CD1c-positive myeloid dendritic cell (primary cell): Measurements from ENCODE around the gene C10orf67.
"Not testable (repeated sequence)": the region's sequence is repeated elsewhere in the genome, so short reads cannot be mapped to it uniquely, and the experiment has no call there.

Experiments used
- DNase-seq: peaks from one replicate; pipeline ENCODE4 v3.0.0-alpha.2; 2016; ENCODE audit errors: extremely low spot score

C10orf67 gene

GRCh38 chr10:23362879-23363792, 18.5 kb upstream of the C10orf67 start:
- DNase-seq = no peak

- DNase-seq = no peak
These were observed 17.7 kb upstream of the C10orf67 start for GRCh38 chr10:23362069-23362830.

DNA sequence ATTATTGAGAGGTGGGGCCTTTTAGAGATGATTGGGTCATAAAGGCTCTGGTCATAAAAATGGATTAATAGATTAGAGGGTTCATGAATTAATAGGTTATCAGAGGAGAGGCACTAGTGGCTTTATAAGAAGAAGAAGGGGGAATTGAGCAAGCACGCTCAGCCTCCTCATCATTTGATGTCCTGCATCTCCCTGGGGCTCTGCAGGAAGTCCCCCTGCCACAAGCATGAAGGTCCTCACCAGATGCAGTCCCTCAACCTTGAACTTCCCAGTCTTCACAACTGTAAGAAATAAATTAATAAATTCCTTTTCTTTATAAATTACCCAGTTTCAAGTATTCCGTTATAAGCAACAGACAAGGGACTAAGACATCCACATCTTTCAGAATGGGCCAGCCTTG, 17.1 kb upstream of the C10orf67 start:
- DNase-seq = no peak

- no peak for DNase-seq
These were observed 15.2 kb upstream of the C10orf67 start for GRCh38 chr10:23359692-23360380.

- no peak for DNase-seq
These were observed 13.8 kb upstream of the C10orf67 start for GRCh38 chr10:23358357-23358756.

DNA sequence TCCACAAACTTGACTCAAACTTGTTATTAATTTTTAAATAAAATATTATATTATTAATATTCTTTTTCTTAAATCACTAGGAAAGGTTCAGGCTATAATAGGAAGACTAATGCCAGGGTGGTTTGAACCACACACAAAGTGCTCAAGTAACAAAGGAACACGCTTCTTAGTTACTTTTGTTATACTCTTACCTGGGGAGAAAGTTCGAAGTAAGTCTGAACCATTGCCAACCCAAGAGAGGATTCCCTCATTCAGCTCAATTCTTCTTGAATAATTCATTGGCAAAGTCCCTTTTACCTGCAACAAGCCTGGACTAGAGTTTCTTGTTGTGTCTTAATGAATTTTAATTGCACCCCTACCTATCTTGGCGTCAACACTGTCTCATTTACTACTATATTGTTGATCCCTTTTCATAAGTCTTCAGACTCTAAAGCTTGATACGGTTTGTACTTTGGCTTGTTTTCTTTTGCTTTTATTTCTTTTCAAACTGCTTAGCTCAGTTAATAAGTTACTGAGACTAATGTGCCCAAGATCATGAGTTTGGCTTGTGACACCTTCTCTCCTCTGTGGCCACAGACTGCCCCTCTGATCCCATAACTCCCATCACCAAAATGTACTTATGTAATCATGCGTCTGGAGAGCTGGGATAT, 10.2 kb upstream of the C10orf67 start:
- no peak for DNase-seq

DNA sequence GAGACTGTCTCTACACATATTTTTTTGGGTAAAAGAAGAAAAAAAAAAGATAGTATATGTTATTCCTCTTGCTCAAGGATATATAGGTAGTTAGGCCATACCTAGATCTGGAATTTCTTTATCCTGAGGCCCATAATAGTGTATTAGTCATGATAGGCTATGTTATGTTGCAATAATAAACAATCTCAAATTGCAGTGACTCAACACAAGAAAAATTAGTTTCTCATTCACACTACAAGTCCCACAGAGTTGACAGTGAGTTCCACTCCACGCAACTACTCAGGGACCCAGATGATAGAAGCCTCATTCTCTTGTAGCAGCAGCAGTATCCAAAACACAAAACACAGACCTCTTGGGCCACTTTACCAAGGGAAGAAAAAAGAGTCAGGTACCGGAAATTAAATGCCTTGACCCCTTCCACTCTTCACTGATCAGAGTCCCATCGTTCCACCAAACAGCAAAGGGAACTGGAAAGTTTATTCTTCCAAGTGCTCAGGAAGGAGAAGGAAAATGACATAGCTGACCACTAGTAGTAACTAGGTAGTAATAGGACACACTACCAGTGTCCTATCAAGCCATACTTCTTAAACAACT, 7.4 kb upstream of the C10orf67 start:
- DNase-seq = no peak

- DNase-seq = not testable (repeated sequence)
These were observed 6.1 kb upstream of the C10orf67 start for GRCh38 chr10:23350706-23351105.

- DNase-seq = no peak
These were observed 1.3 kb upstream of the C10orf67 start for GRCh38 chr10:23345861-23346260.

DNA sequence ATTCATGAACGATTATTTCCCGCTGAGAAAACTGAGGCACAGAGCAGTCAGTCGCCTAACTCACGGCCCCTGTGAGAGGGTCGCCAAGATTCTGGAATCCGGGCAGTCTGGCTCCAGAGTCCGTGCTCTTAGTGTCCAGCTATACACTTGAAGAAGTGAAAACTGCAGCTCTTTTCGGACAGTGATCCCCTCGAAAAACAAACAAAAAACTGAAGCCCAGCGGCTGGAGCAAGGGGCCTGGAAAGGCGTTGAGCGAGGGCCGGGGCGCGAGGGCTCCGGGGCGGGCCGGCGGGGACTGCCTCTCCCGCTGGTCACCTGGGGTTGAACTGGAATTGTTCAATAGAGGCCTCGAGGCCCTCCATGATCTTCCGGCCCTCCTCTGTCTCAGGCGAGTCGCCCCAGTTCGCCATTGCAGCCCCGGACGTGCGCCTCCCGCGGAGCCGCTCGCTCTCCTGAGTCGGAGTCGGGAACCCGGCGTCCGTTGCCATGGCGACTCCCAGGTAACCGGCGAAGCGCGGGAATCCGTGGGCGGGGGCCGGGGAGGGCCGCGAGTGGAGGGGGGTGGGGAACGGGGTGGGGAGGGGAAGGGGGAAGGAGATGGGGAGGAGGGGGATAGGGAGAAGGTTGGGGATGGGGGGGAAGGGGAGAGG, 881 bp downstream of the C10orf67 start:
- DNase-seq = no peak

GRCh38 chr10:23342213-23342884, 2.2 kb downstream of the C10orf67 start:
- no peak for DNase-seq

GRCh38 chr10:23341004-23341403, 3.6 kb downstream of the C10orf67 start:
- DNase-seq = no peak

- DNase-seq = no peak
These were observed 4.2 kb downstream of the C10orf67 start for GRCh38 chr10:23340354-23340753.

- DNase-seq = no peak
These were observed 5.7 kb downstream of the C10orf67 start for GRCh38 chr10:23338886-23339285.

GRCh38 chr10:23338155-23338828, 6.3 kb downstream of the C10orf67 start:
- DNase-seq = no peak

DNA sequence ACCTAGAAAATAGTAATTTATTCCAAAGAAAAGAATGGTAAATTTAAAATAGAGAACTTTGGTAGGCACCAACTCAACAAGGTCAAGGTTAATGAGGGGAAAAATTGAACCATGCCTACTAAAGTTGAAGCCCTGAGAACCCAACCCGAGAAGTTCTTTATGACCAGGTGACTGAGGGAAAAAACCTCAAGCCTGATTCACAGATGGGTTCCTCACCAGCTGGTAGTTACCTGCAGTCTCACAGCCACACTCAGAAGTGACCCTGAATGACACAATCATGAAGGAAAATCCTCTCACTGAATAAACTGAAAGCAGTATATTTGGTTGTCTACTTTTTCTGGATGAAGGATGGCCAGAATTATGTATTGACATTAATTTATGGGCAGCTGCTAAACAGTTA, 7.0 kb downstream of the C10orf67 start:
- no peak for DNase-seq

DNA sequence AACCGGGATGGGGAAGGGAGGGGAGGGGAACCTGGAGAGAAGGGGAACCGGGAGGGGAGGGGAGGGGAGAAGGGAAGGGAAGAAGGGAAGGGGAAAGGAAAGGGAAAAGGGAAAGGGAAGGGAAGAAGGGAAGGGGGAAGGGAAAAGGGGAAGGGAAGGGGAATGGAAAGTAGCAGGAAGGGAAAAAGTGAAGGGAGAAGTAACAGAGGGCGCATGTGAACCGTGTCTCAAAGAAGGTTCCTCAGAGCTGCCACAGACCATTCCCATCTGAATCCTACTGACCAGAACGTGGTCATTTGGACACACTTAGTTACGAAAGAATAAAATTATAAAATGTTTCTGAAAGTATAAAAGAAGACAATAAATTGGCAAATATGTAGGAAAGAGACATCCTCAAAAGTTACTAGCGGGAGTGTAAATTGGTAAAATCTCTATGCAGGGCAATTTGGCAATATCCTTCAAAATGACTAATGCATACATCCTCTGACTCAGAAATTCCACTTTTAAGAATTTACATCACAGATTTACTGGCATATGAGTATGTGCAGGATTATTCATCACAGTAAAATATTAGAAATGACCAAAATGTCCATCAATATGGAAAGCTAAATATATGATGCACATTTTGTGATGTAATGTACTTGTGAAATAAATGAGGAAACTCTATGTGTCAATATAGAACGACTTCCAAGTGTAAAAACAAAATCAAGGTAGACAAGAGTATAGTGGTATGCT, 12.9 kb downstream of the C10orf67 start:
- peak; percentile 67 for DNase-seq

DNA sequence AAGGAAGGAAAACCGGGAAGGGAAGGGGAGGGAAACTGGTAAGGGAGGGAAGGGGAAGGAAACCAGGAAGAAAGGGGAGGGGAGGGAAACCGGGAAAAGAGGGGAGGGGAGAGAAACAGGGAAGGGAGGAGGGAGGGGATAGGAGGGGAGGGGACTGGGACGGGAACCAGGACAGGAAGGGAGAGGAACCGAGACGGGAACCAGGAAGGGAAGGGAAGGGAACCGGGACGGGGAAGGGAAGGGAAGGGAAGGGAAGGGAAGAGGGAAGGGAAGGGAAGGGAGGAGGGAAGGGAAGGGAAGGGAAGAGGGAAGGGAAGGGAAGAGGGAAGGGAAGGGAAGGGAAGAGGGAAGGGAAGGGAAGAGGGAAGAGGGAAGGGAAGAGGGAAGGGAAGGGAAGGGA, 13.6 kb downstream of the C10orf67 start:
- DNase-seq = no peak
